VCaP (cell line): ENCODE data around the gene CDC123.

Experiments used
- H3K27ac ChIP-seq: fragments of 450-650 bp; 2 replicates; pipeline ENCODE4 v1.5.1; 2017
- TF ChIP-seq, protein P1 (sequence below): fragments of 450-650 bp; conservative IDR thresholded peaks from 2 replicates; pipeline ENCODE4 v1.5.1; 2017; ENCODE audit warnings: mild to moderate bottlenecking, moderate library complexity

Gene CDC123

DNA sequence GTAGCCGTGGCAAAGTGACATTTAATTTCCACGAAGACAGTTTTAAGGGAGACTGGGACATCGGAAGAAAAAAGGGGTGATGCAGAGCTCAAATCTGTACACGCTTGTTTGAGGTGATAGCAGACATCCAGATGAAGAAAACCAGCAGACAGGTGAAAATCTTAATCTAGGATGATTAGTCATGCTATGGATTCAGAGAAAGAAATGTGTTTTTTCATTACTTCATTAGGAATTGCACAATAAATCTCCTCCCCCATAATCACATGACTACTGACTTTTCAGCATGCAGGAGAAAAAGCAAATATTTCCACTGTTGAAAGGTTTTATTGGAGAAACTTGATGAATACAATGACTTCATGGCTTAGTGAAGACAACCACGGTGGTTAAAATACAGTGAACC is 2.8 kb upstream of the CDC123 start:
- TF ChIP-seq, protein P1, sequence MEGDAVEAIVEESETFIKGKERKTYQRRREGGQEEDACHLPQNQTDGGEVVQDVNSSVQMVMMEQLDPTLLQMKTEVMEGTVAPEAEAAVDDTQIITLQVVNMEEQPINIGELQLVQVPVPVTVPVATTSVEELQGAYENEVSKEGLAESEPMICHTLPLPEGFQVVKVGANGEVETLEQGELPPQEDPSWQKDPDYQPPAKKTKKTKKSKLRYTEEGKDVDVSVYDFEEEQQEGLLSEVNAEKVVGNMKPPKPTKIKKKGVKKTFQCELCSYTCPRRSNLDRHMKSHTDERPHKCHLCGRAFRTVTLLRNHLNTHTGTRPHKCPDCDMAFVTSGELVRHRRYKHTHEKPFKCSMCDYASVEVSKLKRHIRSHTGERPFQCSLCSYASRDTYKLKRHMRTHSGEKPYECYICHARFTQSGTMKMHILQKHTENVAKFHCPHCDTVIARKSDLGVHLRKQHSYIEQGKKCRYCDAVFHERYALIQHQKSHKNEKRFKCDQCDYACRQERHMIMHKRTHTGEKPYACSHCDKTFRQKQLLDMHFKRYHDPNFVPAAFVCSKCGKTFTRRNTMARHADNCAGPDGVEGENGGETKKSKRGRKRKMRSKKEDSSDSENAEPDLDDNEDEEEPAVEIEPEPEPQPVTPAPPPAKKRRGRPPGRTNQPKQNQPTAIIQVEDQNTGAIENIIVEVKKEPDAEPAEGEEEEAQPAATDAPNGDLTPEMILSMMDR, result no peak
- no peak overlapping the region for H3K27ac ChIP-seq

DNA sequence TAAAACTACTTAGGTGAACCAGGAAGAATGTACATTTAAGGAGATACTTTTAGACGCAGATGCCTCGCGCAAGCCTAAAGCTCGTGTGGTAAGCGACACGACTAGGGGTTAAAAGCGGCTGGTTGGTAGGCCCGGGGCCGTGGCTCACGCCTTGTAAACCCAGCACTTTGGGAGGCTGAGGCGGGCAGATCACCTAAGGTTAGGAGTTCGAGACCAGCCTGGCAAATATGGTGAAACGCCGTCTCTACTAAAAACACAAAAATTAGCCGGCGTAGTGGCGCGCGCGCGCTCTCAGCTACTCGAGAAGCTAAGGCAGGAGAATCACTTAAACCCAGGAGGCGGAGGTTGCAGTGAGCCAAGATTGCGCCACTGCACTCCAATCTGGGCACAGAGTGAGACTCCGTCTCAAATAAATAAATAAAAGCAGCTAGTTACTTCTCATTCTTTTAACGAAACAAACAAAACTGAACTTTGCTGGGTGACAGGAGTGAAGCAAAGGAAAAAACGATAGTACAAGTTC is 1.2 kb upstream of the CDC123 start:
- peak overlapping the region; percentile 95 for H3K27ac ChIP-seq
- TF ChIP-seq, protein P1, result no peak

DNA sequence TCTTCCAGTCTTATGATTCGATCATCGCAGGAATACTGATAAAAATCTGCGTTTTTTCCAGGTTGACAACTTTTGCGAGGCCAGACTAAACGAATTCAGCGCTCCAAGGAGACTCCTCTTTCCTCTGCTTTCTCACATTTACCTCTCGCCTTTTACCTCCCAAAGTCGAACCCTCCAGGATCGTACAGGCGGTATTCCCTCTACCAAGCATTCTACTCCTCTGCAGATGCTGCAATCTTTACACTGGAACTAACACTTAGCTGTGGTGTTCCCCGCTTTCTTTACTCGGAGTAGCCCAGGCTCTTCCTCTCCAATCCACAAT is 746 bp upstream of the CDC123 start:
- H3K27ac ChIP-seq, result peak overlapping the region; percentile 95
- TF ChIP-seq, protein P1, result no peak

DNA sequence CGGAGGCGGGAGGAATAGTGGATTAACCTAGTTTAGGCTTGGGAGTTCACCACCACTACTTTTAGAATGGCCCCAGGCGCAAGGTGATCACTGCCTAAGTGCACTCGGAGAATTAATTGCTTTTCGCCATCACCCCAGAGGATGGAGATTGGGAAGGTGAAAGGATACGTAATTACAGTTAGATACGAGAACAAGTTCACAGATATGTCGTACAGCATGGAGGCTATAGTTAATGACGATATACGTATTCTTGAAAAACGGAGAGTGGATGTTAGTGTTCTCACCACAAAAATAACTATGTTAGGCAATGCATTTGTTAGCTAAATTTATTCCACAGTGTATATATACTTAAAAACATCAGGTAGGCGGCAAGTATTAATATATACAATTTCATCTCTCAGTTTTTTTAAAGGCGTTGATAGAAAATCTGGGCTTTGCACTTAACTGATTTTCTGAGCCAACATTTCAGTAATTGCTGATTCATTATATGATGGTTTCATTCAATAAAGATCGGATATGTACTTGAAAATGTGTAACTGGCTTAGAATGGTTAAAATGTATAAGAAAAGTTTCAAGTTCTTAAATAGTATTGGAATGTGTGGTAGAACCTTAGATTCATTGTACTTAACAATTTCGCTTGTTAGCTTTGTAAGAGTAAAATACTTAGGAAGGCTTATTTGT is 683 bp downstream of the CDC123 start:
- peak overlapping the region; percentile 95 for H3K27ac ChIP-seq
- TF ChIP-seq, protein P1, result no peak

DNA sequence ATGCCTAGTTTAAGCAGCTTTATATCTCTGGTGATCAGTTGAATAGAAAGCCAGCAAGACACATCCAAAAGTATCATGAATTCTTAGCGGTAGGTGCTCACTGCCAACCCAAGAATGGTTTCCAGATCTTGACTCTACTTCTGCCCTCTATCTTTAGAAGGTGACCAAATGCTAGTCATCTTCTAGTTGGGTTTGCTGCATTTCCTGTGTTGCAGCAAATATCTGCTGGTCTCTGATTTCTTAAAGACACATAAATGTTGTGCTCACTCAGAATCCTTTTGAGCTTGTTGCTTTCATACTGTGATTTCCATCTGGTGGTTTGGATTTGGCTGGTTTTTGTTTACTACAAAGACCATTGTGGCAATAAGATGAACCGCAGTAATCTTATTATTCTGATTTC is 2.2 kb downstream of the CDC123 start:
- H3K27ac ChIP-seq, result no peak overlapping the region
- TF ChIP-seq, protein P1, result no peak

DNA sequence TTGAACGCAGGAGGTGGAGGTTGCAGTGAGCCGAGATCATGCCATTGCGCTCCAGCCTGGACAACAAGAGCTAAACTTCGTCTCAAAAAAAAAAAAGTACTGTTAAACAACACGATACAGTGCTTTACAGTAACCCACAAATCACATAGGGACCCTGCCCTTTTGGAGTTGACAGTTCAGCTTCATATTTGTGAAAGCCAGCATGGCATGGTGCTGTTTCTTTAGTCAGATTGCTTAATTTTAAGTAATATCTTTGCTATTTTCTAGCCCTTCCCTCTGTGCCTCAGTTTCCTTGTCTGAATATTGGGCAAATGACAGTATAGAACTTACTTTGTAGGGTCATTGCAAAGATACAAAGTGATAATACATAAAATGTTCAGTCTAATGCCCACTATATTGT is 4.9 kb downstream of the CDC123 start:
- no peak overlapping the region for H3K27ac ChIP-seq
- TF ChIP-seq, protein P1, result no peak

DNA sequence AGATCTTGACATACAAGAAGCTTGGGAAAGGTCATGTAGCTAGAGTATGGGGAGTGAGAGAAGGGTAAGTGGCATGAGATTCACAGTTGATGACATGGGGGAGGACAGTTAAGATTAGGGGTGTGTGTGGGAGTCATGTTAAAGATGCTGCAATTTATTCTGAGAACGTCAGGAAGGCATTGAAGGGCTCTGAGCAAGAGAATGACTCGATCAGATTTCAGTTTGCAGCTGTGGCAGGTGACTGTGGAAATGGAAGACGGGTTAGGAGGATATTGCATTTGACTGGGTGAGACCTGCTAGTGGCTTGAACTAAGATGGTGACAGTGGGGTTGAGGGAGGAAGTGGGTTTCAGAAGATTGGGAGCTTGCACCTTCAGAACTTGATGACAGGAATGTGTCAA is 5.6 kb downstream of the CDC123 start:
- TF ChIP-seq, protein P1, result no peak
- H3K27ac ChIP-seq, result no peak overlapping the region
